SU-DHL-6 (cell line): ENCODE results near the gene UBE3B.

ENCODE experiments used
- H2AFZ ChIP-seq: fragments of 200-600 bp; sonication (generic); 2 replicates; pipeline ENCODE4 v1.6.1; 2014; ENCODE audit warnings: low read depth, mild to moderate bottlenecking, moderate library complexity, mixed read lengths, antibody characterized with exemption, low read length; ENCODE audit not compliant: severe bottlenecking
- H3F3A ChIP-seq: fragments of 200-600 bp; shearing (Covaris generic); 2 replicates; pipeline ENCODE4 v1.6.0; 2016; ENCODE audit warnings: antibody characterized with exemption, mild to moderate bottlenecking; ENCODE audit not compliant: insufficient read depth
- H3K27ac ChIP-seq: fragments of 200-600 bp; sonication (generic); 2 replicates; pipeline ENCODE4 v1.5.1; 2016; ENCODE audit warnings: low read depth, mild to moderate bottlenecking, low read length, moderate library complexity, mixed read lengths
- H3K27me3 ChIP-seq: fragments of 200-600 bp; sonication (generic), shearing (Covaris generic); 2 replicates; pipeline ENCODE4 v1.6.0; 2014; ENCODE audit warnings: mild to moderate bottlenecking, low read length
- H3K36me3 ChIP-seq: fragments of 200-600 bp; sonication (generic); 2 replicates; pipeline ENCODE4 v1.6.1; 2014; ENCODE audit warnings: mild to moderate bottlenecking, low read length, mixed read lengths
- H3K4me2 ChIP-seq: fragments of 300-600, 200-600 bp; shearing (Covaris generic), sonication (generic); 2 replicates; pipeline ENCODE4 v1.6.0; 2014; ENCODE audit warnings: low read length, low read depth, mild to moderate bottlenecking; ENCODE audit not compliant: poor library complexity, severe bottlenecking
- H3K4me3 ChIP-seq: fragments of 200-600 bp; sonication (generic); 2 replicates; pipeline ENCODE4 v1.5.1; 2014; ENCODE audit warnings: antibody characterized with exemption, low read length, mild to moderate bottlenecking, mixed read lengths; ENCODE audit not compliant: insufficient read depth, poor library complexity, severe bottlenecking
- H3K79me2 ChIP-seq: fragments of 200-600 bp; sonication (generic); 2 replicates; pipeline ENCODE4 v1.6.1; 2014; ENCODE audit warnings: mild to moderate bottlenecking, low read length, moderate library complexity; ENCODE audit not compliant: insufficient read depth
- H3K9ac ChIP-seq: fragments of 200-600 bp; sonication (generic); 2 replicates; pipeline ENCODE4 v1.7.0; 2014; ENCODE audit warnings: mild to moderate bottlenecking, low read length
- H3K9me2 ChIP-seq: fragments of 200-600 bp; sonication (generic); replicated peaks from 2 replicates; pipeline ENCODE4 v1.6.1; 2014; ENCODE audit warnings: low read length; ENCODE audit not compliant: insufficient read depth
- H3K9me3 ChIP-seq: fragments of 200-600 bp; sonication (generic); 2 replicates; pipeline ENCODE4 v1.6.1; 2014; ENCODE audit warnings: low read length, mixed read lengths; ENCODE audit not compliant: insufficient read depth
- H4K20me1 ChIP-seq: fragments of 200-600 bp; sonication (generic); 2 replicates; pipeline ENCODE4 v1.6.1; 2014; ENCODE audit warnings: low read depth, mild to moderate bottlenecking, antibody characterized with exemption, low read length, moderate library complexity, mixed read lengths
- CTCF ChIP-seq: fragments of 200-600 bp; sonication (generic); IDR thresholded peaks from one replicate; pipeline ENCODE4 v1.5.1; 2017; ENCODE audit warnings: antibody characterized with exemption, mild to moderate bottlenecking, low read length, moderate library complexity; ENCODE audit not compliant: insufficient read depth, poor library complexity, severe bottlenecking
- EZH2phosphoT487 ChIP-seq: fragments of 200-600 bp; sonication (generic), shearing (Covaris generic); conservative IDR thresholded peaks from 2 replicates; pipeline ENCODE4 v1.6.1; 2018; ENCODE audit warnings: mild to moderate bottlenecking, antibody characterized with exemption, low read length, moderate library complexity, mixed read lengths

The UBE3B gene

GRCh38 chr12:109466821-109467220 is 10.6 kb upstream of the UBE3B start:
- no peaks in the 10 kb centered on the region for H4K20me1 ChIP-seq
- peaks cover 58% of the 10 kb centered on the region for H3K79me2 ChIP-seq

GRCh38 chr12:109467978-109468676 is 9.3 kb upstream of the UBE3B start:
- Histone ChIP-seq H3K36me3 (no peaks in the 10 kb centered on the region), H3F3A (no peaks in the 10 kb centered on the region), H2AFZ (no peak overlapping the region), H3K9me2 (no peaks in the 10 kb centered on the region), H3K79me2 (peaks cover 58% of the 10 kb centered on the region), H3K27me3 (no peaks in the 10 kb centered on the region), H3K27ac (no peak overlapping the region), H3K4me2 (no peak overlapping the region), H3K9me3 (no peaks in the 10 kb centered on the region), H4K20me1 (no peaks in the 10 kb centered on the region), H3K4me3 (no peak overlapping the region), H3K9ac (no peak overlapping the region)
- TF ChIP-seq EZH2phosphoT487 = no peak
- TF ChIP-seq CTCF = no peak

More at GRCh38 chr12:109466821-109467220, 10.6 kb upstream of the UBE3B start:
- Histone ChIP-seq H3K27ac (no peak overlapping the region), H3F3A (no peaks in the 10 kb centered on the region), H3K4me2 (no peak overlapping the region), H2AFZ (no peak overlapping the region), H3K27me3 (no peaks in the 10 kb centered on the region), H3K36me3 (no peaks in the 10 kb centered on the region), H3K9me2 (no peaks in the 10 kb centered on the region), H3K9ac (no peak overlapping the region), H3K4me3 (no peak overlapping the region), H3K9me3 (no peaks in the 10 kb centered on the region)
- TF ChIP-seq CTCF = no peak
- TF ChIP-seq EZH2phosphoT487 = no peak

GRCh38 chr12:109469517-109469916 is 7.9 kb upstream of the UBE3B start:
- Histone ChIP-seq H3K4me2 (no peak overlapping the region), H3K9ac (no peak overlapping the region), H2AFZ (no peak overlapping the region), H3K9me3 (no peaks in the 10 kb centered on the region), H3K79me2 (peaks cover 63% of the 10 kb centered on the region), H3K9me2 (no peaks in the 10 kb centered on the region), H3K36me3 (no peaks in the 10 kb centered on the region), H4K20me1 (no peaks in the 10 kb centered on the region), H3K27ac (no peak overlapping the region), H3F3A (no peaks in the 10 kb centered on the region), H3K27me3 (no peaks in the 10 kb centered on the region), H3K4me3 (no peak overlapping the region)
- TF ChIP-seq EZH2phosphoT487 (no peak), CTCF (no peak)
